Right lung (tissue), 5 donors: ENCODE results near the gene NOTUM. TPM values are rescaled to one million over a fixed set of nuclear protein-coding genes. Genes with fewer than 3 reads are reported as not detected.

ENCODE experiments used
- DNase-seq, 2 donors: peaks; one replicate each; pipeline ENCODE4 v3.0.0-alpha.2; 2013
- polyA plus RNA-seq, 5 donors: library from polyadenylated mRNA; unstranded; fragments of 120-200 nt; gene quantifications; one replicate each; pipeline versions ENCODE4 v1.2.1 to v1.2.3, GENCODE V29; 2013; ENCODE audit warnings: inconsistent platforms in 1 of 5, low replicate concordance in 1 of 5; ENCODE audit not compliant: insufficient read length in 5 of 5, insufficient read depth in 1 of 5

The NOTUM gene
- polyA plus RNA-seq, 5 donors = 29.6 to 81.0 (median 65.9) TPM

DNA sequence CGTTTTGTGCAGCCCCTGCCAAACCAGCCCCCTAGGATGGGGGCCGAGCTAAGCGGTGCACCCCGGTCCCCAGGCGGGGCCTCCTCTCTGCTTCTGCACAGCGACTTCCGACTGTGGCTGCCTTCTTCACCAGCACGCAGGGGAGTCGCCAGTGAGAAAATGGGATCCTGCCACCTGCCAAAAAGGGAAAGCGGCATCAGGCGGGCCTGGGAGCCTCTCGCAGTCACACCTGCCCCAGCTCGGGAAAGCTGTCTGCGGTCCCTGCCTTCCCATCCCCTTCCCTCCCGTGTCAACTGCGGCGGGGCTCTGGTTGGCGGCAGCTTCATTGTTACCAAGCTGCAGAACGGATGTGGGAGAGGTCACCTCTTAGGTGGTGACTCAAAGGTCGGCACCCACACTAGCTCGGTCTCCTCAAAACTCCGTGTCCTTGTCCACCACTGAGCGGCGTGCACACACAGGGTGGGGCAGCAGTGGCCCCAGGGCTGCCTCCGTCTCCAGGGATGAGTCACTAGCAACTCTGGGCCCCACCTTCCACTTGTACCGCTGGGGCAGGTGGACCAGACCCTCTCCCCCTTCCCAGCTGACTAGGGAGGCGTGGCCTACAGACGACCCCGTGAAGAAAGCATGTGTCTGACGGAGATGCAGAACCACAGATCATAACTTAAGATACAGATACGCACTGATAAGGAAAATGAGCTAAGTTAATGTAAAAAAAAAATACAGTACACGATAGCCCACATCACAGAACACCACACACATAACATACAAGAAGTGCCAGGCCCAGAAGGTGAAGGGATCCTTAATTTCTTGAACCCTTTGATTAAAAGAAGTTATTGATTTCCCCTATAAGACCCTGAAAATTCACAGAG lies 48.3 kb downstream of the NOTUM start:
- DNase-seq = no peak

DNA sequence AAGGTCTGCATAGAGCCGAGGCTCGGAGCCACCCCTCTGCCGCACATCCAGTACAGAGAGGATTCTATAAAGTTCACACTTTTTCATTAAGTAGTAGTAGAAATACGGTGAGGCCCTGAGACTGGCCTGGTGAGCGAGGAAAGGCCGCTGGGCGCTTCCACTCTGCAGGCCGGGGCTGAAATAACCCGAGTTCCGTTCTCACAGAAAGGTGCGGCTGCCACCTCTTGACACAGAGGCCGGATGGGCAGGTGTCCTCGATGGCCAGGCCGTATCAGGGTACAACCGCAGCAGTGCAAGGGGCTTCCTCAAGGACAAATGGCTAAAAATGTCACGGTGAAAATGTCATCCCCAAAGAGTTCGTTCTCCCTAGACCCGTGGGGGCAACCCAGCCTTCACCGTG lies 49.0 kb downstream of the NOTUM start:
- DNase-seq = no peak

DNA sequence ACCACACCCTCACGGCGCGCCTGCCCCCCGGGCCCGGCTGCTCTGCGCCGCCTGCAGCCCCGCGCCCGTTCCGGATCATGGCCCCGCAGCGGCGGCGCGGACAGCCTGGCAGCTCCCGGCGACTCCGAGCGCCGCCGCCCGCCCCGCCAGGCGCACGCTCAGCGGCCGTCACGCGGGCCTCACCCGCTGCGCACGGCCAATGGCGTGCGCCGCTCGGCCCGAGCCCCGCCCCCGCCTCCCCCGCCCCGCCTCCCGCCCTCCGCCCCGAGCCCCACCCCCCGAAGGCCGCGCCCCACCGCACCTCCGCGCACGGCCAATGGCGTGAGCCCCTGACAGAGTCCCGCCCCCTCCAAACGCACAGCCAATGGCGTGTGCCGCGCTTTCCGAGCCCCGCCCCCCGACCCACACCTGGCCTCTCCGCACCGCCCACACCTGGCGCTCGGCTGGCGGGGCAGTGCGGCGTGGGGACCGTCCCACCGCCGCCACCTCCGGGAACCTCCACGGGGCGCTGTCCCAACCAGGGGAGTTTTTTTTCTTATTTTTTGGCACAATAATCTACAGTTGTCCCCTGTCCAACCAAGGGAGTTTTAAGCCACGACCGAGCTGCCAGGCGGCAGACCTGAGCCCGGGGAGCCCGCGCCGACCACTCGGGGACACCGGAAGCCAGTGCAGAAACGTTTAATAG lies 49.6 kb downstream of the NOTUM start, which contains the start of gene PCYT2:
TSS of gene PCYT2 (minus strand) at position 123 of the 685 bp plus-strand sequence. CDS start at position 79, 44 bp downstream.
- peak; percentile 83 to 87 for DNase-seq

- DNase-seq = no peak
Measured at GRCh38 chr17:81910840-81911276, 50.1 kb downstream of the NOTUM start.

- no peak for DNase-seq
Measured at GRCh38 chr17:81909966-81910839, 50.8 kb downstream of the NOTUM start.

DNA sequence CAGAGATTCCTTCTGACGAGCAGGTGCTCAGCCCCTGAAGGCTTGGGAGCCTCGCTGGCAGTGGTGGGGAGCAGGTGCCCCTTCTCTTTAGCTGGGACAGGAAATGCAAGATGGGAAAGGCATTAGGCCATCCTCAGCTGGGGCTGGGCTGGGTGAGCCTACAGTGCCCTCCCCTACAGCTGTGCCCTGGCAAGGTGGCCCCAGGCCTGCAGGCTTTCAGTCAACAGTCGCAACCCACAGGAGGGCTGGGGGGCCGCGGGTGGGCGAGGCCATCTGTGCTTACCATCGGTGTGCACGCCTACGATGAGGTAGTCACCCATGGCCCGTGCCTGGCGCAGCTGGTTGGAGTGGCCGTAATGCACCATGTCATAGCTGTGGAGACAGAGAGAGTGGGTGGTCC lies 51.8 kb downstream of the NOTUM start:
- no peak for DNase-seq

- no peak for DNase-seq
Measured at GRCh38 chr17:81908793-81909192, 52.2 kb downstream of the NOTUM start.

GRCh38 chr17:81907219-81908145 lies 53.5 kb downstream of the NOTUM start:
- DNase-seq = no peak

DNA sequence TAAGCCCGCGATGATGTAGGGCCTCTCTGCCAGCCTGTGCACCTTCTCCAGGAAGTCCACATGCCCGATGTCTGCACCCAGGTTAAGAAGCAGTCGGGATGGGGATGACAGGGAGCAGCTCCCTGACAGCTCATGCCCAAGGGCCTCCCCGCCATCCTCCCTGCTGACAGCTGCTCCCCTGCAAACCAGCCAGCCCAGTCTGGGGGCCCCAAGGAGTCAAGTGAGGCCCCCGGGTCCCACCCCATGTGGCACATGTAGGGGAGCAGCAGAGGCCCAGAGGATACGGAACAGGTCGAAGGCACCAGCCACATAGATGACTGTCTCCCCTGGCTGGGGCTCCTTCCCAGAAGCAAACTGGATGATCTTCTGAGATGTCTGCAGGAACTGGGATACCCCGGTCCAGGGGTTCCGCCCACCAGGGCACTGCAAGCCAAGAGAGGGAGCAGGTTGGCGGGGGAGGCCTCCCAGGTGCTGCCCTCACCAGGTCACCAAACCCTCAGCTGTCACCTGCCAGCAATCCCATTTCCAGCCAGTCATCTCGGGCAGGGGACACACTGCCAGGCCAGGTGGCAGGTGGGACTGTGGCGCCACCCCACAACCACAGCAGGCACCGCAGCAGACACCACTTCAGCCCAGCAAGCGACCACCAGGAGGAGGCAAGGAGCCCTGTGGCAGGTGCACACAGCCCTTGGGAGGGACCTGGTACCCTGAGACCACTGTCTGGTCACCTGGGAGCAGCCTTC lies 54.3 kb downstream of the NOTUM start:
- DNase-seq = no peak

DNA sequence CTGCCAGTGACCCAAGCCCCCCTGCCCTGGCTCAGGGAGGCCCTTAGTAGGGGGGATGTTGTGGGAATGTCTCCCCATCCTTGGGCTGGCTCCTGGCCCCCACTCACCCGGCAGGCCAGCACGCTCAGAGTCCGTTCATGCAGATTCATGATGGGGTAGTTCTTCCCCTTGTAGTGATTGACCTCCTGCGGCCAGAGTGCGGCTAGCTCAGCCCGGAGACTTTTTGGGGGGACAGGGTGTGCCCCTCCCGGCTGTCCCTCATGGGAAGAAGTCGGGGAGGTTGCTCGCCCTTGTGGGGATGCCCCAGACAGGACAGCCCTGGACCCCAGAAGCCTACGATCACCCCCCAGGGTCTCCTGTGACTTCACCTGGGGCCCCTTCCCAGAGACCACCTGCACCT lies 55.0 kb downstream of the NOTUM start:
- DNase-seq = no peak

GRCh38 chr17:81905424-81905875 lies 55.5 kb downstream of the NOTUM start:
- no peak for DNase-seq

GRCh38 chr17:81904600-81905423 lies 56.2 kb downstream of the NOTUM start:
- no peak for DNase-seq

DNA sequence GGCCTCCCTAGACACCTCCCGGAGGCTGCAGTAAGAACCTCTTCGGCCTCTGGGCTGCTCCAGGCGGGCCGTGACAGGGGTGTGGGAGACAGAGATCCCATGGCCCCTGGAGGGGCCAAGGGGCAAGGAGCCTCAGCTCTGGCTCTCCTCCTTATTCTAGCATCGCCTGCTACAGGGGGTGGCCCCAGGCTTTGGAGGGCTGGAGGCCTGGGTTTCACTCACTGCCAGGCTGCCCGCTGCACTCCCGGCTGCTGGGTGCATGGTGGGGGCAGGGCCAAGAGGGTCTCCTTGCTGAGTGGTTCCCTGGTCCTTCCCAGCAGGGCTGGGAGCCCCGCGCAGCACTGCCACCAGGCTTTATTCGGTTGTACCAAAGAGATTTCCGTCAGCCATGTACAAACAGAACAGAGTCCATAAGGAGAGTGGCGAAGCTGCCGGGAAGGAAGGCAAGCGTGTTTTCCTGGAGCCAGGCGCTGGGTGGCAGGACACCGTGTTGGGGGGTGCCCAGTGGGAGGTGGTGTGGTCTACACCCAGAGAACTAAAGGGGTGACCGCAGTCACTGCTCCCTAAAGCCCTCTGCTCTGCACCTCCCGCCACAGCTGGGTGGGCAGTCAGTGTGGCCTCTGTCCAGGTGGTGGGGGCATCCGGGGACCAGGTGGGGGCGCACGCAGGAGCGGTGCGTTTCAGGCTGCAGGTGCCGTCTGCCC lies 56.9 kb downstream of the NOTUM start:
- DNase-seq = no peak

- no peak for DNase-seq
Measured at GRCh38 chr17:81903415-81903831, 57.6 kb downstream of the NOTUM start.

- DNase-seq = no peak
Measured at GRCh38 chr17:81902653-81903414, 58.2 kb downstream of the NOTUM start.
